Calu3 (cell line): Measurements from ENCODE around the gene RADIL. TPM values are rescaled to one million over a fixed set of nuclear protein-coding genes. Genes with fewer than 3 reads are reported as not detected.

ENCODE experiments used
- BruUV-seq: library from RNA; stranded (reverse); fragments of 400-500 nt; replicated peaks from 2 replicates; lab custom pipeline; 2021; lab: Mats Ljungman, UMichigan
- CTCF ChIA-PET: fragments of 300-600 bp; sonication (Branson Sonifier 250); formaldehyde crosslinking; loops from one replicate; lab custom pipeline; 2022; ENCODE audit warnings: antibody characterized with exemption; lab: Charles Lee
- DNase-seq: peaks from one replicate; pipeline ENCODE4 v3.0.0; 2022
- H3K27ac Mint-ChIP-seq: one replicate; pipeline ENCODE4 v1.8.0; 2022; ENCODE audit warnings: mixed read lengths; ENCODE audit not compliant: unreplicated experiment
- H3K27me3 Mint-ChIP-seq: one replicate; pipeline ENCODE4 v1.8.0; 2022; ENCODE audit warnings: mixed read lengths; ENCODE audit not compliant: unreplicated experiment
- H3K36me3 Mint-ChIP-seq: one replicate; pipeline ENCODE4 v1.8.0; 2022; ENCODE audit warnings: mild to moderate bottlenecking, moderate library complexity, mixed read lengths; ENCODE audit not compliant: insufficient read depth, unreplicated experiment
- H3K4me1 Mint-ChIP-seq: one replicate; pipeline ENCODE4 v1.8.0; 2022; ENCODE audit warnings: mild to moderate bottlenecking, low read depth, mixed read lengths; ENCODE audit not compliant: unreplicated experiment
- H3K4me3 Mint-ChIP-seq: one replicate; pipeline ENCODE4 v1.8.0; 2022; ENCODE audit warnings: mild to moderate bottlenecking, low read depth, moderate library complexity, mixed read lengths; ENCODE audit not compliant: unreplicated experiment
- H3K9me3 Mint-ChIP-seq: one replicate; pipeline ENCODE4 v1.8.0; 2022; ENCODE audit warnings: low read depth, mixed read lengths; ENCODE audit not compliant: unreplicated experiment
- intact Hi-C: fragments of 100-400 bp; cut with micrococcal nuclease; formaldehyde crosslinking; loops from one replicate; pipeline ENCODE4 v1.10.0; 2022; ENCODE audit not compliant: unreplicated experiment
- total RNA-seq: library from RNA; stranded (reverse); gene quantifications from 2 replicates; pipeline ENCODE4 v1.2.3, GENCODE V29; 2022
- TF ChIP-seq, protein P1 (sequence below): fragments of 200-600 bp; IDR thresholded peaks from one replicate; pipeline ENCODE4 v1.8.0; 2022; ENCODE audit warnings: antibody characterized with exemption; ENCODE audit not compliant: unreplicated experiment

Gene RADIL
- total RNA-seq, 1 experiment from 2014 or later: 1.8 TPM

DNA sequence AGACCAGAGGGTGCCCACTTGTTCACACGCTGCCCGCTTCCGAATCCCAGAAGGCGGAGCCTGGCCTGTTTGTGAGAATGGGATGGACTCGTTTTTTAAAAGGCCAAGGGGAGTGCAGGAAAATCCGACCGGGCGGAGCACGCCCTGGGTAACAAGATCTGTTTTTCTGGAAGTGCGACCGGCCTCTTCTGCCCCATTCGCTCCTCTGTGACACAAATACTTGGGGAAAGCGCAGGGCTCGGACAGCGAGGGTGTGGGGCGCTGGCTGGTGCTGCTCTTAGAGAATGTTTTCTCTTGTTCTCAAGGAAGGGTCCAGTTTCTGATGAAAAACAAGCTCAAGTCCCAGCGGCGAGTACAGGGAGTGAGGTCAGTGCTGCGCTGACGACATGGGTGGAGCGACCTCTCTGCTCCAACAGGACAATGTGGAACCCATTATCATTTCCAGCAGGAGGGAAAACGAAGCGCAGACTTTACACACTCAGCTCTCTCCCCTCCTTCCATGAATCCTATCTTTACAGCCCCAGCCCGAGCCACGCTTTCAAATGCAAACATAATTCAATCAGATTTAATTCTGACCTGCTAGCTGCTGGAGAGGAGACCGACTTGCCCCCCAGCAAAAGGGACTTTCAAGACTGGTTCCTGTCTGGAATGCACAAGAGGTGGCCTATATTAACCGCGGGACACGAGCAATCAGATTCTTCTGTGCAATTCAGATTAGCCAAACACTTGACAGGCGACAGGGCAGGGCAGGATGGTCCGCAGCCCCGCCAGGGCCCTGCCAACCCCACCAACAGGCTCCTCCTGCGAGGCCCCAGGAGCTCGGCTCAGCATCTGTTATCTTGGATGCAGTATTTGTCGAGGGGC, 1.1 kb downstream of the RADIL start:
- BruUV-seq: no TSS peak
- Mint-ChIP-seq H3K9me3 (no peaks in the 10 kb centered on the region), H3K4me3 (peak overlapping the region; percentile 53), H3K27ac (no peak overlapping the region), H3K36me3 (peaks cover 5% of the 10 kb centered on the region), H3K4me1 (no peaks in the 10 kb centered on the region), H3K27me3 (peaks cover 31% of the 10 kb centered on the region)
- DNase-seq: no peak
- CTCF ChIA-PET: interaction anchor here (0.6 to 1.6 kb wide), 4 partner anchors 10 to 84 kb away, joined by 3 to 4 read pairs (median 4); no protein-coding TSS in a partner anchor
- intact Hi-C loops: no loop called here
- TF ChIP-seq, protein P1, sequence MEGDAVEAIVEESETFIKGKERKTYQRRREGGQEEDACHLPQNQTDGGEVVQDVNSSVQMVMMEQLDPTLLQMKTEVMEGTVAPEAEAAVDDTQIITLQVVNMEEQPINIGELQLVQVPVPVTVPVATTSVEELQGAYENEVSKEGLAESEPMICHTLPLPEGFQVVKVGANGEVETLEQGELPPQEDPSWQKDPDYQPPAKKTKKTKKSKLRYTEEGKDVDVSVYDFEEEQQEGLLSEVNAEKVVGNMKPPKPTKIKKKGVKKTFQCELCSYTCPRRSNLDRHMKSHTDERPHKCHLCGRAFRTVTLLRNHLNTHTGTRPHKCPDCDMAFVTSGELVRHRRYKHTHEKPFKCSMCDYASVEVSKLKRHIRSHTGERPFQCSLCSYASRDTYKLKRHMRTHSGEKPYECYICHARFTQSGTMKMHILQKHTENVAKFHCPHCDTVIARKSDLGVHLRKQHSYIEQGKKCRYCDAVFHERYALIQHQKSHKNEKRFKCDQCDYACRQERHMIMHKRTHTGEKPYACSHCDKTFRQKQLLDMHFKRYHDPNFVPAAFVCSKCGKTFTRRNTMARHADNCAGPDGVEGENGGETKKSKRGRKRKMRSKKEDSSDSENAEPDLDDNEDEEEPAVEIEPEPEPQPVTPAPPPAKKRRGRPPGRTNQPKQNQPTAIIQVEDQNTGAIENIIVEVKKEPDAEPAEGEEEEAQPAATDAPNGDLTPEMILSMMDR: no peak

DNA sequence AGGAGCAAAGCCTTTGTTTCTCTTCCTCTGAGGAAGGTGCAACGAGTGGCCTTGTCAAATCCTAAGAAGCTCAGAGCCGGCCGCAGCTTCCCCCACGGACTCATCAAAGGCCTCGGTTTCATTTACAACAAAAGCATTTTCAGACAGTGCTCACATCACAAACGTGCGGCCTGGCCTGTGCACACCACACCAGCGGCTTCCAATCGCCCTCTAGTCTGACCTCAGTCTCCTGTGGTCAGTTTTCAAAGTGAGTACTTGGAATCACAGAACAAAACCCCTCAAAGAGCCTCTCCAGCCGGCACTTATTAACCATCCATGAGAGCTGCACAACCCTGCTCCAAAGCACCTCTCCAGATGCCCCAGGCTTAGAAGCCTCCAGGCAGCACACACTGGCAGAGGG, 3.3 kb downstream of the RADIL start:
- H3K4me1 Mint-ChIP-seq: no peaks in the 10 kb centered on the region
- H3K9me3 Mint-ChIP-seq: no peaks in the 10 kb centered on the region
- H3K27ac Mint-ChIP-seq: no peak overlapping the region
- intact Hi-C loops: no loop called here
- TF ChIP-seq, protein P1: no peak
- DNase-seq: no peak
- H3K36me3 Mint-ChIP-seq: peaks cover 5% of the 10 kb centered on the region
- BruUV-seq: no TSS peak
- no peak overlapping the region for H3K4me3 Mint-ChIP-seq
- H3K27me3 Mint-ChIP-seq: peaks cover 31% of the 10 kb centered on the region
- CTCF ChIA-PET: interaction anchor here (0.7 kb wide), 2 partner anchors 1202 to 1990 kb away, joined by 5 to 8 read pairs; no protein-coding TSS in a partner anchor

DNA sequence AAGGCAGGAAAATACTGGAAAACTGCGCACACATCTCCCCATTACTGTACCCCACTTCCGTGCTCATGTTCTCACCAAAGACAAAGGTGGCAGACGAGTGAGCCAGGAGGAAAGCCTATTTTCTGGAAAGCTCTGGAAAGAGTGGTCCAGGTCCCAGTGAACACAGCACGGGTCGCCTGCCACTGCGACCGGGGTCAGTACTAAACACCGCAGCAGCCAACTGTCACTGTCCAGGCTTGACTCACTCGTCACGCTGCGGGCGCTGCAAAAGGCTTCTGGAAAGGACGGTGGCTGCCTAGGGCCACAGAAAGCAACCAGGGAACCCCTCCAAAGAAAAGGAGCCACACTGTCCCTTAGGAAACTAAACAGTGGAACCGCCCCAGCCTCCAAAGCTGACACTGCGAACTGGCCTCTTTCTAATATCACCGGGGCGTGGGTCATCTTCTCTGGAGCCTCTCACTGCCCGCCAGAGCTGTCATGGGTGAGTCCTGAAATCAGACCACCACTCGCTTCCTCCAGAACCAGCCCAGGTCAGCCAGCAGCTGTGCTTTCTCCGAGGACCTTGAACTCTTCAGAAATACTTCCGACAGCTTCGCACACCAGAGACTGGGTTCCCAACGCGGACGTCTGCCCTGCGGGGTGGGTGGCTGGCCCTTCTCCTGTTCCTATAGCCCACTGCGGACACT, 4.0 kb downstream of the RADIL start:
- intact Hi-C loops: no loop called here
- peaks cover 2% of the 10 kb centered on the region for H3K36me3 Mint-ChIP-seq
- no TSS peak for BruUV-seq
- no peak overlapping the region for H3K4me3 Mint-ChIP-seq
- CTCF ChIA-PET: no interaction called here
- no peak for DNase-seq
- H3K27ac Mint-ChIP-seq: no peak overlapping the region
- H3K9me3 Mint-ChIP-seq: no peaks in the 10 kb centered on the region
- H3K4me1 Mint-ChIP-seq: no peaks in the 10 kb centered on the region
- peaks cover 24% of the 10 kb centered on the region for H3K27me3 Mint-ChIP-seq
- TF ChIP-seq, protein P1: no peak

DNA sequence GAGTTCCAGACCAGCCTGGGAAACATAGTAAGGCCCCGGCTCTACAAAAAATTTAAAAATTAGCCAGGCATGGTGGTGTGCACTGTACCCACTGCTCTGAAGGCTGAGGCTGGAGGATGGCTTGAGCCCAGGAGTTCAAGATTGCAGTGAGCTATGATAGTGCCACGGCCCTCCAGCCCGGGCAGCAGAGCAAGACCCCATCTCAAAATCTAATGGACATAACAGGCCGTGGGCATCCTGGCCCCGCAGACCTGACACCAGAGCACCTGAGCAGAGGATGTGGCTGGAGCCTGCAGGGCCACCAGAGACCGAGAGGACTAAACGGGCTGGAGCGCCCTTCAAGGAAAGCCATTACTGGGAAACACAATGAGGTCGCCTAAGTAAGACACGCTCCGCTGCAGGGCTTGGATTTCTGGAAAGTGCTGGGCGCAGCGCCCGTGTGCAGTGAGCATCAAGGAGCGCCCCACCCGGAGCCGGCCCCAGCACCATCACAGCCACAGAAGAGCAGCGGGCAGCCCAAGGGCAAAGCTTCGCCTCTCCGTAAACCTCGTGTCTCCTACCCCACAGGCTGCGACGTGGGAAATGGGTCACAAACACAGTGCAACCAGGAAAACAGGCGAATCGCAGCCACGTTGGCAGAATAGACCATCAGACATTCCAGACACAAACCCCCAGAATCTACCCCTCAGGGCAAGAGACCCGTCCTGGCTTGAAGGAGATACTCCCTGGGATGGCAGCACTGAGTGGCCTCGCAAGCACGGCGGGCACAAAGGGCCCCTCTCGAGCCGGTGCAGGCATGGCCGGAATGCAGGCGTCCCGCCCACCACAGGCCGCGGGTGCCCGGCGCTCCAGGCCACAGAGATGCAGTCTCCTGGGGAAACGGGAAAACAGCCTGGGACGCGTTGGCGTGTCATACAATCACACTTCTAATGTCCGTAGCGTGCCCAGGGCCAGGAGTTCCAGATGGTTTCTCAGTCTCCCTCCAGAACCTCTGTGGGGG, 4.9 kb downstream of the RADIL start:
- intact Hi-C loops: no loop called here
- no peak for DNase-seq
- no peak overlapping the region for H3K27ac Mint-ChIP-seq
- no peaks in the 10 kb centered on the region for H3K9me3 Mint-ChIP-seq
- no peaks in the 10 kb centered on the region for H3K4me1 Mint-ChIP-seq
- CTCF ChIA-PET: no interaction called here
- BruUV-seq: no TSS peak
- TF ChIP-seq, protein P1: no peak
- H3K36me3 Mint-ChIP-seq: no peaks in the 10 kb centered on the region
- no peak overlapping the region for H3K4me3 Mint-ChIP-seq
- H3K27me3 Mint-ChIP-seq: peaks cover 18% of the 10 kb centered on the region
